Heart right ventricle (tissue), 16 donors: Measurements from ENCODE around the gene E2F4. TPM values are rescaled to one million over a fixed set of nuclear protein-coding genes. Genes with fewer than 3 reads are reported as not detected.

Experiments used
- ATAC-seq, 8 donors: fragments of 200-7000 bp; cut with Tn5 transposase; one replicate each; pipeline ENCODE4 v1.9.1; 2020; ENCODE audit warnings: mild to moderate bottlenecking in 8 of 8, moderate library complexity in 8 of 8, moderate number of reproducible peaks in 1 of 8
- DNase-seq, 2 donors: peaks; one replicate each; pipeline ENCODE4 v3.0.0-alpha.2; 2020
- H3K27ac ChIP-seq, 10 donors: fragments of 200-600 bp; sonication (generic) in 2 of 10; one replicate each; pipeline versions ENCODE4 v1.5.0 to v1.8.0; 2020 to 2022; ENCODE audit warnings: mild to moderate bottlenecking in 3 of 10
- H3K27me3 ChIP-seq, 7 donors: fragments of 200-600 bp; one replicate each; pipeline ENCODE4 v1.8.0; 2021 to 2022; ENCODE audit warnings: mild to moderate bottlenecking in 2 of 7
- H3K36me3 ChIP-seq, 9 donors: fragments of 200-600 bp; sonication (generic) in 1 of 9; one replicate each; pipeline versions ENCODE4 v1.5.0 to v1.8.0; 2020 to 2022; ENCODE audit warnings: mild to moderate bottlenecking in 2 of 9
- H3K4me1 ChIP-seq, 9 donors: fragments of 200-600 bp; sonication (generic) in 1 of 9; one replicate each; pipeline versions ENCODE4 v1.5.0 to v1.8.0; 2020 to 2022; ENCODE audit warnings: mild to moderate bottlenecking in 4 of 9
- H3K4me3 ChIP-seq, 10 donors: fragments of 200-600 bp; sonication (generic) in 2 of 10; one replicate each; pipeline versions ENCODE4 v1.5.0 to v1.8.0; 2020 to 2022; ENCODE audit warnings: mild to moderate bottlenecking in 7 of 10, moderate library complexity in 2 of 10
- H3K9me3 ChIP-seq, 11 donors: fragments of 200-600 bp in 10 of 11; sonication (generic) in 2 of 11; one replicate each; pipeline versions ENCODE4 v1.5.0 to v1.8.0; 2013 to 2022; ENCODE audit warnings: mild to moderate bottlenecking in 2 of 11, control low read depth in 1 of 11, moderate library complexity in 1 of 11
- CTCF ChIP-seq, 9 donors: fragments of 200-600 bp; sonication (generic) in 2 of 9; IDR thresholded peaks; one replicate each; pipeline versions ENCODE4 v1.5.0 to v1.8.0; 2021 to 2022; ENCODE audit warnings: antibody characterized with exemption in 9 of 9, mild to moderate bottlenecking in 5 of 9, moderate library complexity in 1 of 9
- WGBS, 2 donors: extraction: QIAGEN DNeasy Blood & Tissue Kit; methylation state at CpG; one replicate each; pipeline ENCODE4 v1.1.7; 2013; ENCODE audit warnings: inconsistent platforms in 1 of 2; 5-methylcytosine and 5-hydroxymethylcytosine counted together
- intact Hi-C, 10 donors: fragments of 100-400 bp; cut with DNase I; formaldehyde crosslinking; loops; one replicate each; pipeline versions ENCODE4 v1.11.1 to v1.14.2; 2022
- polyA plus RNA-seq, 2 donors: library from polyadenylated mRNA; stranded (reverse); fragments of 200-250 nt; gene quantifications; one replicate each; pipeline ENCODE4 v1.2.3, GENCODE V29; 2013
- total RNA-seq, 10 donors: library from RNA; stranded (reverse); fragmentation: NEBNext Ultra II Directional in 3 of 10; extraction: Animal tissue kit (Norgen Biotek cat#: 25700) in 3 of 10; gene quantifications; one replicate each; pipeline versions ENCODE4 v1.2.1 to v1.2.4, GENCODE V29; 2021 to 2023
- donor health status: Arrhythmogenic right ventricular cardiomyopathy.
- donor health status: ischemic (EF 13 %, LVEDD 7.1; RV severe dilation, severe dysfunction).
- donor health status: healthy with polysubstance abuse.
- donor health status: DM: no; HTN: yes; CAD: no.
- donor health status: DM: no; HTN: no; CAD: no.
- donor health status: ischemic (EF 25% LVEDD 6.9; RV normal size, moderate dysfunction).
- donor health status: ischemic (EF 25% LVEDD 5.7; RV mildly dilated, moderate dysfunction).
- donor health status: healthy.
- donor health status: DM: yes; HTN: yes; CAD: no.
- donor health status: Ischemic cardiomyopathy.
- donor health status: ischemic (EF 35%, LVEDD 5.7; RV mildly dilated, moderate dysfunction).
- donor health status: nonischemic (EF 11% LVEDD 7.7; RV severe dilation, severe dysfunction).
- donor health status: DM: yes; HTN: yes; CAD: no.
- donor health status: PGD.
- donor health status: ischemic (EF 29% LVEDD 5.4; RV normal size, mild dysfunction).
- donor health status: nonischemic (EF 23%, LVEDD 6.1; RV moderate dilation, normal function).

Gene E2F4
- total and polyA plus RNA-seq, 12 donors = 21.9 to 45.6 (median 29.8) TPM

- Histone ChIP-seq H3K4me1 (peaks cover 37 to 69% (median 63%) of the 10 kb centered on the region in 9 donors), H3K4me3 (peak overlapping the region; percentile 41 to 55 (median 48)), H3K36me3 (no peaks in the 10 kb centered on the region), H3K27me3 (peaks cover 0 to 92% (median 24%) of the 10 kb centered on the region in 7 donors), H3K27ac (peak overlapping the region in 9 of 10 donors; percentile 49 to 85 (median 76)), H3K9me3 (no peaks in the 10 kb centered on the region)
- no peak for TF ChIP-seq CTCF (IDR thresholded peaks at IDR 0.05)
- DNase-seq (no peak), ATAC-seq (no peak)
- 22% methylated on average over 62 to 85 of the region's 85 CpGs for WGBS, 2 donors
- intact Hi-C loops = no loop called here
Observed at GRCh38 chr16:67165121-67166078, 26.6 kb upstream of the E2F4 start.

GRCh38 chr16:67166110-67166547 is 25.8 kb upstream of the E2F4 start:
- no peak overlapping the region for H3K27ac ChIP-seq
- H3K4me3 ChIP-seq = no peak overlapping the region
- ATAC-seq (no peak), DNase-seq (no peak)
- intact Hi-C loops = no loop called here
- no peaks in the 10 kb centered on the region for H3K9me3 ChIP-seq
- no peak for TF ChIP-seq CTCF (IDR thresholded peaks at IDR 0.05)
- WGBS, 2 donors = 46 to 47% methylated on average over 16 to 18 of the region's 18 CpGs
- H3K27me3 ChIP-seq = peaks cover 0 to 97% (median 24%) of the 10 kb centered on the region in 7 donors
- peaks cover 37 to 72% (median 60%) of the 10 kb centered on the region in 9 donors for H3K4me1 ChIP-seq
- no peaks in the 10 kb centered on the region for H3K36me3 ChIP-seq

GRCh38 chr16:67166598-67167168 is 25.3 kb upstream of the E2F4 start:
- H3K36me3 ChIP-seq = no peaks in the 10 kb centered on the region
- WGBS, 2 donors = 81 to 87% methylated on average over 5 of the region's 5 CpGs
- no peak overlapping the region for H3K4me3 ChIP-seq
- ATAC-seq (no peak), DNase-seq (no peak)
- H3K27ac ChIP-seq = no peak overlapping the region
- peaks cover 31 to 72% (median 55%) of the 10 kb centered on the region in 9 donors for H3K4me1 ChIP-seq
- peaks cover 0 to 91% (median 24%) of the 10 kb centered on the region in 7 donors for H3K27me3 ChIP-seq
- TF ChIP-seq CTCF (IDR thresholded peaks at IDR 0.05) = no peak
- intact Hi-C loops = no loop called here
- no peaks in the 10 kb centered on the region for H3K9me3 ChIP-seq

GRCh38 chr16:67167588-67167987 is 24.4 kb upstream of the E2F4 start:
- H3K36me3 ChIP-seq = no peaks in the 10 kb centered on the region
- TF ChIP-seq CTCF (IDR thresholded peaks at IDR 0.05) = no peak
- DNase-seq (no peak), ATAC-seq (no peak)
- intact Hi-C loops = no loop called here
- peaks cover 0 to 82% (median 21%) of the 10 kb centered on the region in 7 donors for H3K27me3 ChIP-seq
- H3K4me3 ChIP-seq = no peak overlapping the region
- WGBS, 2 donors = 88 to 92% methylated on average over 7 of the region's 7 CpGs
- H3K27ac ChIP-seq = no peak overlapping the region
- no peaks in the 10 kb centered on the region for H3K9me3 ChIP-seq
- peaks cover 29 to 69% (median 47%) of the 10 kb centered on the region in 9 donors for H3K4me1 ChIP-seq
